AG10803 (cell line): ENCODE measurements around the gene DAPK2.

Source experiments
- DNase-seq: peaks from one replicate; pipeline ENCODE4 v3.0.0; 2010; ENCODE audit warnings: low read depth
- H3K4me3 ChIP-seq: 2 replicates; pipeline ENCODE4 v1.5.1; 2011; ENCODE audit warnings: mild to moderate bottlenecking, low read length, control low read depth
- TF ChIP-seq, protein P1 (sequence below): conservative IDR thresholded peaks from 2 replicates; pipeline ENCODE4 v1.5.1; 2011; ENCODE audit warnings: mild to moderate bottlenecking, low read length, control low read depth, inconsistent platforms

The DAPK2 gene

DNA sequence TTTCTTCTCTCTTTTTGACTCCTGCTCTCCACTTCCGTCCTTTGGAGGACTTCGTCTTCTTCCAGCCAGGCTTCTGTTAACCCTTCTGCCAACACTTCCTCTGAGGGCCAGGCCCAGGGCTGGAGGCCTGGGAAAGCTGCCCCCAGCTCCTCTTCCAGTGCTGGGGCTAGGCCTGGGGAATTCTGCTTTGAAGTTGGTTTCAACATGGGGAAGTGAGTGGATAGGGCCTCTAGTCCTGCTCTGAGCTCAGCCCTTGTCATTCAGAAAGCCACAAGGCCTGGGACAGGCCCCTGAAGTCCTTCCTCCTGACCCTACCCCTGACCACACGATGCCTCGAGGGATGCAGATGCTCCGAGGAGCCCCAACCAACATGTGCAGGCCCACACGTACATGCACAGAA, 158.7 kb downstream of the DAPK2 start:
- DNase-seq, result no peak
- TF ChIP-seq, protein P1, sequence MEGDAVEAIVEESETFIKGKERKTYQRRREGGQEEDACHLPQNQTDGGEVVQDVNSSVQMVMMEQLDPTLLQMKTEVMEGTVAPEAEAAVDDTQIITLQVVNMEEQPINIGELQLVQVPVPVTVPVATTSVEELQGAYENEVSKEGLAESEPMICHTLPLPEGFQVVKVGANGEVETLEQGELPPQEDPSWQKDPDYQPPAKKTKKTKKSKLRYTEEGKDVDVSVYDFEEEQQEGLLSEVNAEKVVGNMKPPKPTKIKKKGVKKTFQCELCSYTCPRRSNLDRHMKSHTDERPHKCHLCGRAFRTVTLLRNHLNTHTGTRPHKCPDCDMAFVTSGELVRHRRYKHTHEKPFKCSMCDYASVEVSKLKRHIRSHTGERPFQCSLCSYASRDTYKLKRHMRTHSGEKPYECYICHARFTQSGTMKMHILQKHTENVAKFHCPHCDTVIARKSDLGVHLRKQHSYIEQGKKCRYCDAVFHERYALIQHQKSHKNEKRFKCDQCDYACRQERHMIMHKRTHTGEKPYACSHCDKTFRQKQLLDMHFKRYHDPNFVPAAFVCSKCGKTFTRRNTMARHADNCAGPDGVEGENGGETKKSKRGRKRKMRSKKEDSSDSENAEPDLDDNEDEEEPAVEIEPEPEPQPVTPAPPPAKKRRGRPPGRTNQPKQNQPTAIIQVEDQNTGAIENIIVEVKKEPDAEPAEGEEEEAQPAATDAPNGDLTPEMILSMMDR, result no peak
- no peak overlapping the region for H3K4me3 ChIP-seq

DNA sequence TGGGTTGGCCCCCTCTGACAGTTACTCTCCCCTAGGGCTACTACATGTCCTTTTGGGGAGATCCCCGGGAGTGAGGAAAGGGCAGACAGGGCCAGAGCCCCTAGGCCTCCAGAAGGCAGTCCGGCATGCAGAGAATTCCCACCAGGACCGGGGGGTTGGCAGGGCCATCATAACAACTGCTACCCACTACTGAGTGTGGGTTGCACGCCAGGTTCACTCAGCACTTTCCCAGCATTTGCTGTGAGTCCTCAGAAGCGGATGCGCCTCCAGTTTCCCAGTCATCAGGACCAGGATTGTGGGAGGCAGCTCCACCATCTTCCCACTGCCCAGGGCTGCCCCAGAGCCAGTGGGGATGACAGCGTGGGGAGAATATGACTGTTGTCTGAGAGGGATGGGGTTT, 161.3 kb downstream of the DAPK2 start:
- H3K4me3 ChIP-seq, result no peak overlapping the region
- TF ChIP-seq, protein P1, result no peak

DNA sequence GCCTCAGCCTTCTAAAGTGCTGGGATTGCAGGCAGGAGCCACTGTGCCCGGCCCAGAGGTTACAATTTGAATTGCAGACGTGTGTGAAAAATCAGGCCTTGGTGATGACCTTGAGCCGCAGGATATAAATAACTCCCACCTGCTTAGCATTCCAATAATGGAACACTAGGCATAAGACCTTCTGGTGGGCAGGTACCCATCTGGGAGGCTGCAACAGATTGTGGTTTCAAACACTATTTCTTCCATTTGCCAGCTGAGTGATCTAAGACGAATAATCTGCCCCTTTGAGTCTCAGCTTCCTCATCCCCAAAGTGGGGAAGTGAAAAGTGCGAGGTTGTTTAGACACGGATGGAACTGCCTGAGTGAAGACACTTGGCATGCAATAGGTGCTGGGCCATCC, 164.9 kb downstream of the DAPK2 start:
- H3K4me3 ChIP-seq, result no peak overlapping the region
- TF ChIP-seq, protein P1, result no peak
- DNase-seq, result no peak

More for the DNA sequence above, 161.3 kb downstream of the DAPK2 start:
- DNase-seq, result no peak

DNA sequence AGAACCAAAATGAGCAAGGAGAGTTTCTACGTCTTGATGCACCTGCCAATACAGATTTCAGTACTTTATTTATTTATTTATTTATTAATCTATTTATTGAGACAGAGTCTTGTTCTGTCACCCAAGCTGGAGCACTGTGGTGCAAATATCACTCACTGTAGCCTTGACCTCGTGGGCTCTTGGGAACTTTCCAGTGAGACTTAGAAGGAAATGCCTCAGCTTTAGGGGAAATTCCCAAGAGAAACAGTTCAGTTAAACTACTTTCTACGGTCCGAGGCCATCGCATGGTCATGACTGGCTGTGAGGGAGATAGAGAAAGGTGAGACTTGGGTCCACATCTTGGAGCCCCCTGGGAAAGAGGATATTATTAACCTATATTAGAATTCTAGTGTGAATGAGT, 165.5 kb downstream of the DAPK2 start:
- no peak overlapping the region for H3K4me3 ChIP-seq
- TF ChIP-seq, protein P1, result no peak
- DNase-seq, result no peak

DNA sequence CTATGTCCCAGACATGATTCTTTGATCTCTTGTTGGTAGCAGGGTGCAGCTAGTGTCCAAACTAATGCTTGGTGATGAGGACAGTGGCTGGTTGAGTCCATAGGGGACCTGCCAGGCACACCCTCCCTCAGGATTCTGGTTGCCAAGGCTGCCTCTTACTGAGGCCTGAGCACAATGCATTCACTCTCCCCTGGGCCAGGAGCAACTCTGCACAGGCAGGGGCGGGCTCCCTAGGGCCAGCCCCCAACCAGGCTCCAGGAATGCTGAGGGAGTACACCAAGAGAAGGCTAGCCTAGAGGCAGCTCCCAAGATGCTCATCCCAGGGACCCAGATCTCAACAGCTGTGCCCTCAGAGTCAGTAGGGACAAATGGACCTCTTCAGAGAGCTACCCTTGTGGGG, 166.3 kb downstream of the DAPK2 start:
- DNase-seq, result no peak
- no peak overlapping the region for H3K4me3 ChIP-seq
- TF ChIP-seq, protein P1, result no peak

DNA sequence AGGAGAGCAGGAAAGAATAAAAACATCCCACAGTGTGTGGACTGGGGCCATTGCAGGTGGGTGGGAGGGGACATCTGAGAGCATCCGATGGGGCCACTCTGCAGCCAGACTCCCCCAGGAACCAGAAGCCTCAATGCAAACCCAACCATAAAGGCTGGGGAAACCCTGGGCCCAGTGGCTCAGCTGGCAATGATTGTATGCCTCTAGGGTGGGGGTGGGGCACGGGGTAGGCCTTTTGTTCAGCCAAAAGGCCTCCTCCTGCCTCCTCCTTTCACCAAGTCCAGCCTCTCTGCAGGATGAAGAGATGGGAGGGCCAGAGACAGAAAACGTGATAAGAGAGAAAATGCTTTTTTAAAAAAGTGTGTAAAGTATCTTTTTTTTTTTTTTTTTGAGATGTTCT, 167.1 kb downstream of the DAPK2 start:
- DNase-seq, result no peak

DNA sequence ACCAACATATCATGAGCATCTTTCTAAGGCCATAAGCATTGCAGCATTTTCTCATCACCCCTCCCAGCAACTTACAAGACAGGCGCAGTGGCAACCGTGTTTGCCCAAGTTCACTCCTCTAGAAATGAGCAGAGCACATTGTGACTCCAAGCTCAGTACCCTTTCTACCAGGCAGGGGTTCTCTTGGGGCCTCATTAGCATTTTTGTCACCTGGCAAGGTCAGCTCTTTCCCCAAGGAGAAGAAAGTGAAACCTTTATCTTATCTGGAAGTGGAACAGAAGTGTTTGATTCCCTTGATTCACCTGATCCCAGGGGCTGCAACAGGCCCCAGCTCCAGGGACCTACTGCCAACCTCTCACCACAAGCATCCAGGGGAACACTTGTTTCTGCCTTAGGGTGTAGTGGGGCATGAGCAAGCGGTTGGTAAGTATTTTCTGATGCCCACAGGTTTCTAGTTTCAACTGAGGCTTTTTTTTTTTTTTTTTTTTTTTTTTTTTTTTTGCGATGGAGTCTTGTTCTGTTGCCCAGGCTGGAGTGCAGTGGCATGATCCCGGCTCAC, 168.5 kb downstream of the DAPK2 start:
- TF ChIP-seq, protein P1, result no peak
- no peak overlapping the region for H3K4me3 ChIP-seq
- no peak for DNase-seq

More for the DNA sequence above, 167.1 kb downstream of the DAPK2 start:
- TF ChIP-seq, protein P1, result no peak
- no peak overlapping the region for H3K4me3 ChIP-seq
